Posterior vena cava (tissue), 2 donors: Measurements from ENCODE around the gene PRKCSH. TPM values are rescaled to one million over a fixed set of nuclear protein-coding genes. Genes with fewer than 3 reads are reported as not detected.
A peak's percentile ranks its signal among the peaks of the same experiment; 100 is the strongest.
"Not testable (repeated sequence)": the region's sequence is repeated elsewhere in the genome, so short reads cannot be mapped to it uniquely, and the experiment has no call there.

ENCODE experiments used
- DNase-seq: peaks from one replicate; pipeline ENCODE4 v3.0.0-alpha.2; 2020; ENCODE audit warnings: low spot score
- intact Hi-C, 2 donors: fragments of 100-400 bp; cut with DNase I; formaldehyde crosslinking; loops; one replicate each; pipeline versions ENCODE4 v1.14.1 to v1.14.2; 2022 to 2023
- total RNA-seq, 2 donors: library from RNA; stranded (reverse); fragmentation: NEBNext Ultra II Directional; extraction: Animal tissue kit (Norgen Biotek cat#: 25700); gene quantifications; one replicate each; pipeline ENCODE4 v1.2.1, GENCODE V29; 2021
- donor health status: DM: yes; HTN: yes; CAD: no.
- donor health status: DM: yes; HTN: yes; CAD: no.

PRKCSH gene
- total RNA-seq, 2 donors from 2014 or later = 161 to 188 TPM

DNA sequence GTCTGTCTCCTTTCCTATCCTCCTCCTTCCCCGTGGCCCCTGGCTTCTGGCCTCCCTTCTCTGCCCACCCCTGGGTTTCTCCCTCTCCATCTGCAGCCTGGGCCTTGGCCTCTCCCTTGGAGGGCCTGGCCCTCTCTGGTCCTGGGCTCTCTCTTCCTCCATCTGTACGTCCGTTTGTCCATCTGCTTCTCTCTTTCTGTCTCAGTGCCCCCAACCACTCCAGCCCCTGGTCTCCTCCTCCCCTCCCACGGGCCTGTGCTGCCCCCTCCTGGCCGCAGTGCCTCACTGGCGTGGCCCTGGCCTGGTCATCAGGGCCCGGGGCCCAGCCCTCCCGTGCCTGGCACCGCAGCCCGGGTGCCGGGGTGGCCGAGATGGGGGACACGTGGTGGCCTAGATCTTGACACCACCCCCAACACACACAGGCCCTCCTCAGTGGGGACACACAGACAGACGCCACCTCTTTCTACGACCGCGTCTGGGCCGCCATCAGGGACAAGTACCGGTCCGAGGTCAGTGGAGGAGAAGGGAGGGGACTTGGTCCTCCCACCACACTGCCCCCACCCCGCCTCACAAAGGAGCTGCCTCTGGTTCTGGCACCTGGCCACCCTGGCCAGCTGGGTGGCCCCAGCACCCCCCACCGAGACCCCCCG, 11.3 kb downstream of the PRKCSH start:
- intact Hi-C loops = loop anchor here in 1 of 2 donors (5.0 to 10.0 kb wide), 2 partner anchors 149 to 312 kb away; partner anchors contain the start of gene TSPAN16
- peak; percentile 85 for DNase-seq

DNA sequence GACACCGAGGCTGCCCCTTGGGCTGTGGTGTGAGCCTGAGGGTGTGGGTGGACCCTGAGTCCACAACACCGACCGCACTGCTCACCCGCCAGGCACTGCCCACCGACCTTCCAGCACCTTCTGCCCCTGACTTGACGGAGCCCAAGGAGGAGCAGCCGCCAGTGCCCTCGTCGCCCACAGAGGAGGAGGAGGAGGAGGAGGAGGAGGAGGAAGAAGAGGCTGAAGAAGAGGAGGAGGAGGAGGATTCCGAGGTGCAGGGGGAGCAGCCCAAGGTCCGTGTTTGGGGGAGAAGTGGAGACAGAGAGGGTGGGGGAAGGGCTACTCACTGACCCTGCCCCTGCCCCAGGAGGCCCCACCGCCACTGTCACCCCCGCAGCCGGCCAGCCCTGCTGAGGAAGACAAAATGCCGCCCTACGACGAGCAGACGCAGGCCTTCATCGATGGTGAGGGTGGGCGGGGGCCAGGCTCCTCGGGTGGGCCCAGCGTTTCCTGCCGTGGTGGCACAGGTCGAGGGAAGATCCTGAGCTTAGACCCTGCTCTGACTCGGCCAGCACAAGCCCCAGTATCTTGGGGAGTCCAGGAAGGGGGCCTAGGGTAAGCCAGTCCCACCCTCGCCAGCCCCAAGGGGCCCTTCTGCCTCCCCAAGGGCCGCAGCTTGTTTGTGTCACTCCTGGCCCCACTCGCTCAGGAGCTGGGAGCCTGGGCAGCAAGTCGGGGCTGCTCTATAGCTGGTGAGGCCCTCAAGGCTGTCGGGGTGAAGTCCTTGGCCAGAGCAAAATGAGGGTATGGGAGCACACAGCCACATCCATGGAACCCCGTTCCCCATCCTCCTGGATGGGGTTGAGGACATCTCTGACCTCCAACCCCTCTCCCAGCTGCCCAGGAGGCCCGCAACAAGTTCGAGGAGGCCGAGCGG, 12.2 kb downstream of the PRKCSH start:
- no peak for DNase-seq
- intact Hi-C loops = loop anchor here (2.0 to 10.0 kb wide), 3 partner anchors 31 to 313 kb away; partner anchors contain the start of gene TSPAN16 (in 1 of the 2)

DNA sequence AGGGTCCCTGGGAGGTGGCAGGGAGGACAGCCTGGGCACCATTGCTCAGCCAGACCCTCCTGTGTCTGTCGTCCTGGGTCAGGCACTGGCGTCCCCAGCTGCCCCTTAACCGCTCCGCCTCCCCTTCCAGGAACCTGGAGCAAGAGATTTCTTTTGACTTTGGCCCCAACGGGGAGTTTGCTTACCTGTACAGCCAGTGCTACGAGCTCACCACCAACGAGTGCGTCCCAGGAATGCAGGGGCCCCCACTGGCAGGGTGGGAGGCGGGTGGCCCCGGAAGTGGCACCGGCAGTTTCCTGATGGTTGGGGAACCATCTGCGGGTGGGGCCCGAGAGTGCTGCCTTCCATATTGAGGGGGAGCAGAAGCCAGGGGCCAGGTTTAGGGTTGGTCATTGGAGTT, 13.0 kb downstream of the PRKCSH start:
- DNase-seq = no peak
- intact Hi-C loops = loop anchor here (2.0 to 10.0 kb wide), 3 partner anchors 30 to 314 kb away; partner anchors contain the start of gene TSPAN16 (in 1 of the 2)

DNA sequence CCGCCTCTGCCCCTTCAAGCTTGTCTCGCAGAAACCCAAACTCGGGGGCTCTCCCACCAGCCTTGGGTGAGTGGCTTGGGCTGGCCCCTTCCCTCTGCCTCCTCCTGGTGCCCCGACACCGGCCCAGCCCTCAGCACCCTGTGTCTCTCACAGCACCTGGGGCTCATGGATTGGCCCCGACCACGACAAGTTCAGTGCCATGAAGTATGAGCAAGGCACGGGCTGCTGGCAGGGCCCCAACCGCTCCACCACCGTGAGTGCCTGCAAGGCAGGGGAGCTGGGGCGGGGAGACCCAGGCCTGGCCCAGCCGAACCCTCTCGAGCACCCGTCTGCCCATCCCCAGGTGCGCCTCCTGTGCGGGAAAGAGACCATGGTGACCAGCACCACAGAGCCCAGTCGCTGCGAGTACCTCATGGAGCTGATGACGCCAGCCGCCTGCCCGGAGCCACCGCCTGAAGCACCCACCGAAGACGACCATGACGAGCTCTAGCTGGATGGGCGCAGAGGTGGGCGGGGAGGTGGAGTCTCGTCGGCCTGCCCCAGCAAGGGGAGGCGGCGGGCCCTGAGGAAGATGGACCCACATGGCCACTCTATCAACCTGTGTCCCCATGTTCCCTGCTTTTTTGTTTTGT, 13.6 kb downstream of the PRKCSH start:
- intact Hi-C loops = loop anchor here (2.0 to 10.0 kb wide), 3 partner anchors 30 to 314 kb away; partner anchors contain the start of gene TSPAN16 (in 1 of the 2)
- no peak for DNase-seq

DNA sequence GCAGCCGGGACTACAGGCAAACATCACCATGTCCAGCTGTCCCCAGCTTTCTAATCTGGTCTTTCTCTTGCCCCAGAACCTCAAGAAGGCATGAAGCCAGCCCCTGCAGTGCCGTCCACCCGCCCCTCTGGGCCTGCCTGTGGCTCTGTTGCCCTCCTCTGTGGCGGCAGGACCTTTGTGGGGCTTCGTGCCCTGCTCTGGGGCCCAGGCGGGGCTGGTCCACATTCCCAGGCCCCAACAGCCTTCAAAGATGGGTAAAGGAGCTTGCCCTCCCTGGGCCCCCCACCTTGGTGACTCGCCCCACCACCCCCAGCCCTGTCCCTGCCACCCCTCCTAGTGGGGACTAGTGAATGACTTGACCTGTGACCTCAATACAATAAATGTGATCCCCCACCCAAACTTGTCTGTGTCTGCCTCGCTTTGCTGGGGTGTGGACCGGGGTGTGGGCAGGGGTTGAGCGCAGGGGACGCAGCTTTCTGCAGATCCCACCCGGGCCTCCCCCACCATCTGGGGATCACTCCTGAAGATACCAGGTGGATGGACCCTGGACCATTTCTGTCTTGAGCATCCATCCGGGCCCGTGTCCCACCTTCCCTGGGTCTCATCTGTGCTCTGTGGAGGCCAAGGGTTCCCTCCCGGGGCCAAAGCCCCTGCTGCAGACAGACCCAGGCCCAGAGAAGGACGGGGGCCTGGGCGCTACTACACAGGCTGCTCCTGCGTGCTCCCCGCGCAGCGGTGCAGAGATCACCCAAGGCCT, 15.3 kb downstream of the PRKCSH start:
- intact Hi-C loops = no loop called here
- no peak for DNase-seq

DNA sequence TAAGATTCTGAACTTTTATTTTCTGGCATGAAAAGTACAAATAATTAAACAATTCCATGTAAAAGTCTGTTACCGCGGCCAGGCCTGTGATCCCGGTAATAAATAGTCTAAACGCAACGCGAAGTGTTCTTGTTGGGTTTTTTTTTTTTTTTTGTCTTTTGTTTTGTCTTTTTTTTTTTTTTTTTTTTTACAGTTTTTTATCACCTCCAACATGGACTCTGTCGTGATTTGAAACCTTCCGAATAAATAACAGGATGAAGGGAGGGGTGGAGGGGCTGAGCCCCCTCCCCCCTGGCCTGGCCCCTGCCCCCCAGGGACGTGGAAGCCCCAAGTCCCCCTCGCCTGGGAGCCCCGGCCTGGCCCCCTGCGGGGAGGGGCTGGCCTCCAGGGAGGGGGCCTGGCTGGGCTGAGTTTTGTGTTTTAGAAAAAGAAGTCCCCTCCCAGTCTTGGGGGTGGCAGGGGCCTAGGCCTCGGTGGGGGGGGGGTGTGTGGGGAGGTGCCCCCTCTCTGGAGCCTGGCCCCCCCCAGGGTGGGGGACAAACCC, 16.0 kb downstream of the PRKCSH start:
- DNase-seq = no peak
- intact Hi-C loops = no loop called here

DNA sequence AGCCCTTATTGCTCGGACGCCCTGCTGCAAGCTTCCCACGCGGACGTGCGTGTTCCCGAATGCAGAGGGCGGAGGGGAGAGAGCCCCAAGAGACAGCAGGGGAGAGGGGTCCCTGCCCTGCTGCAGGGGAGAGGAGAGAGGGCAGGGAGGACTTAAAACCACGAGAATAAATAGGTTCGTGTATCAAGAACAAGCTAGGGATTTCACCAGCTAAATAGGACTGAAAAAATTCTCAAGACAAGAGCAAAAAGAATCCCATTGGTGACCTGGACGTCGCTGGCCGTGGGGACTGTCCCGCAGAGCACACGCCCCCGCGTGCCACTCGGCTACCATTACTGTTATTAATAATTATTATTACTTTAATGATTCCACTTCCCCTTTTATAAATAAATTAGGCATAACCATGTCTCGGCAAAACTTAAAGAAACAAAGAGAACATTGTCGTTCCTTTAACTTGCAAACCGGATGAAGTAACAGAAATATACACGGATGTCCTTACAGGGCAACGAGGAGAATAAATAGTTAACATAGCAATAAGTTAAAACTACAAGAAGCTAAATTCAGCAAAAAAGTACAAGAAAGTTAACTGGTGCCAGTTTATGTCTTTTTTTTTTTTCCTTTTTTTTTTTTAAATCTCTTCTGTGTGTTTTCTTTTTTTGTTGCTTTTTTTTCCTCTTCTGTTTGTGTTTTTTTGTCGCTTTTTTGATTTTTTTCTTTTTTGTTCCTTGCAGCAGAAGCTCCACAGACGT, 16.6 kb downstream of the PRKCSH start:
- DNase-seq = no peak
- intact Hi-C loops = no loop called here

DNA sequence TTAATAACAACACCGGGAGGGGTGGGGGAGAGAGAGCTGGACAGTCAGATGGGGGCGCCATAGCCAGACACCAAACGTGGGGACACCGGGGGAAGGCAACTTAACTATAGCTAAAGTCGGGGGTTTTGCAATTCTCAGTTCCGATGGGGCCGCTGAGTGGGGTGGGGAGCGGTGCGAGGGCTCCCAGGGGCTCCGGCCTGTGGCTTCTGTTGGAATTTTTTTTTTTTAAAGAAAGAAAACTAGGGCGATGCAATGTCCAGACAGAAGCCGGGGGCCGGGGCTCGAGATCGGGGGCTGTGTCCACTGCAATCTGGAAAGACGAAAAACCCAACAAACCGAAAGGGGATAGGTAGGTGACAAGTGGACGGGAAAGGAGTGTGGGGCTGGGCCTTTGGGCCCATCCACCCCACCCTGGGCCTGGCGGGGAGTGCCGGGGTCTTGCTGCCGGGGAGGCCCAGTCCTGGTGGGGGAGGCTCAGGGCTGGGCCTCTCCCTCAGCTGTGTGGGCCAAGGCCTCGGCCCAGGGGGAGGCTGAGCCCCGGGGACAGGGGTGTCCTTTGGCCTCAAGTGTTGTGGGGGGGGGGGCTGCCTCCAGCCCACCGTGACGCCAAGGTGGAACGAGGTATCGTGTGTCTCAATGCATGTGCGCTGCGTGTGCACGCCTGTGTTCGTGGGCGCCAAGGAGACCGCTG, 17.3 kb downstream of the PRKCSH start:
- intact Hi-C loops = no loop called here
- DNase-seq = no peak

DNA sequence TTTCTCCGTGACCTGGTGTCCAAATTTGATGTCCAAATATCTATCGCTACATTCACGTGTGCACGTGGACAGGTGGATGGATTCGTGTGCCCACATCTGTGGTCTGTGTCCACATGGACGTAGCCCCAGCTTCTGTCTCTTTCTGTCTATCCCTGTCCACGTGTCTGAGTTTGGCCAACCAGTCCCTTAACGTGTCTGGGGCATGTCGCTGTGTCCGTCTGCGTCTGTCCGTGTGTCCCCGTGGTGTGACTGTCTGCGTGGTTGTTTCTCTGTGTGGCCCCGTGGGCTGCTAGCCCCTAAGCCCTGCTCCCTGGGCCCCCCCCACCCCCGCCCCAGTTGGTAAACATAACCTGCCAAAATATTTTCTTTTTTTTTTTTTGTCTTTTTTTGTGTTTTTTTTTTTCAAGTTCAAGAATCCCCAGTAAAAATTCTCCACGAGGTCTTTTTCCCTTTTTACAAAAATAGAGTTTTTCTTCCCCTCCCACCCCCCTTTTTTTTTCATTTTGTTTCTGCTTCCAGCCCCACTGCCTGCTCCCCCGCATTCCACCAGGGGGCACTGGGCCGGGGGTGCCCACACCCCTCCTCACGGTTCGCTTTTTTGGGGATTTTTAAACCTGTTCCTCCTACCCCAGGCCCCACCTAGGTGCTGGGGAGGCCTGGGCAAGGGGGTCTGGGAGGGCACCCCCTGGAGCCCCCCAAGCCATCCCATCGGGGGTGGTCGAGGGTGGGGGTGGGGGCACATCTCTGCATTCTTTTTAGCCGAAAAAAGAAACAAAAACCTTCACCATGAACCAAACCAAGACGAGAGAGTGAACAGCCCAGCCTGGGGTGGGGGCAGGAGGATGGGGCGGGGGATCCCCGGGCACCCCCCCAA, 18.3 kb downstream of the PRKCSH start:
- DNase-seq = no peak
- intact Hi-C loops = no loop called here

DNA sequence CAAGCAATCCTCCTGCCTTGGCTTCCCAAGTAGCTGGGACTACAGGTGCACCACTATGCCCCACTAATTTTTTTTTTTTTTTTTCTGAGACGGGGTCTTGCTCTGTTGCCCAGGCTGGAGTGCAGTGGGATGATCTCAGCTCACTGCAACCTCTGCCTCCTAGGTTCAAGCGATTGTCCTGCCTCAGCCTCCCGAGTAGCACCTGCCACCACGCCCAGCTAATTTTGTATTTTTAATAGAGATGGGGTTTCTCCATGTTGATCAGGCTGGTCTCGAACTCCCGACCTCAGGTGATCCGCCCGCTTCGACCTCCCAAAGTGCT, 19.8 kb downstream of the PRKCSH start:
- intact Hi-C loops, DNase-seq: not testable (repeated sequence)

DNA sequence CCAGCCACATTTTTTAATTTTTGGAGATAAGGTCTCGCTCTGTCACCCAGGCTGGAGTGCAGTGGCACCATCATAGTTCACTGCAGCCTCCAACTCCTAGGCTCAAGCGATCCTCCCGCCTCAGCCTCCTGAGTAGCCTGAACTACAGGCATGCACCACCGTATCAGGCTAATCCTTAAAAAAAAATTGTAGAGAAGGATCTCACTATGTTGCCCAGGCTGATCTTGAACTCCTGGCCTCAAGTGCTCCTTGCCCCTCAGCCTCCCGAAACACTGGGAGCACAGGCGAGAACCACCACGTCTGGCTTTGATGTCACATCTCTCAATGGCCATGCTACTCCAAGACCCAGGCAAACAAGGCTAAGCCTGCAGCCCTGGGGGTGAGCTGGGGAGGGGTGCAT, 21.2 kb downstream of the PRKCSH start:
- no peak for DNase-seq
- intact Hi-C loops = no loop called here

DNA sequence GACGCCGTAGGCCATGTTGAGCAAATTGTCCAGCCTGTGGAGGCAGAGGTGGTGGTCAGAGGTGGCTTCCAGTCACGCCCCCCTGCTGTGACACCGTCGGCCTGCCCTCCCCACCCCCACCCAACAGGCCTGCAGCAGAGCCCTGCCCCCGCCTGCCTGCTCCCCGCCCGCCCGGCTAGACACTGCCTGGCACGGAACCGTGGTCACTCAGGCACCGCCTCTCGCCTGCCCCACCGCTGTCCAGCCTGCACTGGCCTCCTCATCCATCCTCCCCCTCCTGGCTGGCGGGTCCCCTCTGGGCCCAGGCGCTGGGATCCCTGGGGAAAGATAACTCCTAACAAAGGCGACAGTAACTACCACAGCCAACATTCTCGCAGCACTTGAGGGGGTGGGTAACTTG, 21.7 kb downstream of the PRKCSH start:
- intact Hi-C loops = no loop called here
- DNase-seq = no peak

DNA sequence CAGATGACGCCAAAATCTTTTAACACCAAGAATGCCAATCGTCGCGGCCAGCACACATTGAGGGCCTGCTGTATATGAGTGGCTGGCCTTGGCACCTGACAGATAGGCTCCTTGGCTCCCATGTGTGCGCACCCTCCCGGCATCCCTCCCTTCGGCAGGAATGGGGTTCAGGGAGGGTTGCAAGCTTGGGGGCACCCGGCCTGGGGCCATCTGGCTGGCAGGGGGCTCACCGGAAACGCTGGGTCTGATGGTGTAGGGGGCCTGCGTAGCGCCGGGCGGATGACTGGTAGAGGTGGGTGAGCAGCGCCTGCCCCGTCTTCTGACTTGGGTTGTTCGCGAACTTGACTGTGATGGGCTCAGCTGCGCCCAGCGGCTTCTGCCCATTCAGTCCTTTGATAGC, 22.4 kb downstream of the PRKCSH start:
- intact Hi-C loops = no loop called here
- no peak for DNase-seq

DNA sequence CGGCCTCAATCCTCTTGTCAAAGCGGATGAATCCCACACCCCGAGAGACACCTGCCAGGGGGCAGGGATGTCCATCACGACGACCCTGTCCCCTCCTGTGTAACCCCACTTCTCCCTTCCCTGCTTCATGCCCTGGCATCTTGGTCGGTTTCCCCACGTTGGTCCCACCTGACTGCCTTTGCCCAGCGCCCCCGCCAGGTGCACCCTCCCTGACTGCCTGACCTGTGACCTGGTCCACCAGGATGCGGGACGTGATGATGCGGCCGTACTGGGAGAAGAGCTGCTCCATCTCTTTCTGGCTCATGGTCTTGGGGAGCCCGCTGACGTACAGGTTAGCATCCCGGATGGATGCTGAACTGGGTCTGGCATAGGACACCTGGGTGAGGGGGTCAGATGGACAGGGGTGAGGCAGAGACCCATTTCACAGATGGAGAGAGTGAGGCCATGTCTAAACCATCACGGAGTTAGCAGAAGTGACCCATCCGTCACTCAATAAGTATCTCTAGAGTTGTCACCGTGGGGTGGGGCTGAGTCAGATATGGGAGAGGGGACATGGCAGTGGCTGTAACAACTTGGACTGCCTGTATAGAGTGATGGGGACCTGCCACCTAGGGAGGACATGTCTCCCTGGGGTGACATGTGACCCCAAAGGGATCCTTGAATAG, 22.9 kb downstream of the PRKCSH start:
- intact Hi-C loops = no loop called here
- no peak for DNase-seq

DNA sequence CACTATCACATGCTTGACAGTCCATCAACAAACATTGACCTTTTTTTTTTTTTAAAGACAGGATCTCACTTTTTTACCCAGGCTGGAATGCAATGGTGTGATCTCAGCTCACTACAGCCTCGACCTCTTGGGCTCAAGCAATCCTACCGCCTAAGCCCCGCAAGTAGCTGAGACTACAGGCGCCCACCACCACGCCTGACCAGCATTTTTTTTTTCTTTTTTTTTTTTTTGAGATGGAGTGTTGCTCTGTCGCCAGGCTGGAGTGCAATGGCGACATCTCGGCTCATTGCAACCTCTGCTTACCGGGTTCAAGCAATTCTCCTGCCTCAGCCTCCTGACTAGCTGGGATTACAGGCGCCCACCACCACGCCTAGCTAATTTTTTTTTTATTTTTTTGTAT, 23.5 kb downstream of the PRKCSH start:
- intact Hi-C loops, DNase-seq: not testable (repeated sequence)

DNA sequence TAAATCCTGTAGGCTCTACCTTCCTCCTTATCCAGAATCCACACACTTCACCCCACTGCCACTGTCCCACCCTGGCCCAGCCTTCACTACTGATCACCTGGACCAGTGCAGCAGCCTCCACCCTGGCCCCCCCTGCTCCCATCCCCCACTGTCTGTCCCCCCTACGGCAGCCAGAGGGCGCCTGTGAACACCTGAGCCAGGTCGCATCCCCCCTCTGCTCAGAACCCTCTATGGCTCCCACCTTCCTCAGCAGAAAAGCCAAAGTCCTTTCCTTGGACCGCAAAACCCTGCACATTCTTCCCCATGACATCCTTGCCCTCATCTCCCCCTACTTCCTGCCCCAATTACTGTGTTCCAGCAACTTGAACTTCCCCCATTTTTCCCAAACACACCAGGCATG, 24.8 kb downstream of the PRKCSH start:
- no peak for DNase-seq
- intact Hi-C loops = no loop called here
